HepG2 (cell line): Measurements from ENCODE around the gene CACNG7. TPM values are rescaled to one million over a fixed set of nuclear protein-coding genes. Genes with fewer than 3 reads are reported as not detected.

Source experiments
- ATF7 ChIP-seq, 2 experiments: fragments of 450-650 bp in 1 of 2; sonication (generic) in 1 of 2; formaldehyde crosslinking in 1 of 2; IDR thresholded peaks; 2 replicates each; pipeline versions ENCODE4 v1.4.0 to v1.6.1; 2016 to 2020; ENCODE audit warnings: antibody characterized with exemption in 1 of 2, mild to moderate bottlenecking in 1 of 2, missing genetic modification reagents in 1 of 2
- DNMT1 ChIP-seq: sonication (generic); formaldehyde crosslinking; IDR thresholded peaks from 2 replicates; pipeline ENCODE4 v1.5.1; 2020; ENCODE audit warnings: mild to moderate bottlenecking, missing genetic modification reagents
- GTF2F1 ChIP-seq: fragments of 150-350 bp; IDR thresholded peaks from 2 replicates; pipeline ENCODE4 v1.6.1; 2014; ENCODE audit warnings: low read length
- KAT2B ChIP-seq: fragments of 150-350 bp; IDR thresholded peaks from 2 replicates; pipeline ENCODE4 v1.6.1; 2014; ENCODE audit warnings: low read depth, low read length, borderline replicate concordance
- MATR3 ChIP-seq: sonication (generic); formaldehyde crosslinking; IDR thresholded peaks from 2 replicates; pipeline ENCODE4 v1.4.0; 2020; ENCODE audit warnings: missing genetic modification reagents
- MYPOP ChIP-seq: sonication (generic); formaldehyde crosslinking; IDR thresholded peaks from 2 replicates; pipeline ENCODE4 v1.8.1; 2023; ENCODE audit warnings: mild to moderate bottlenecking, moderate library complexity, missing genetic modification reagents
- NFKB2 ChIP-seq: sonication (generic); formaldehyde crosslinking; IDR thresholded peaks from 2 replicates; pipeline ENCODE4 v1.4.0; 2020; ENCODE audit warnings: missing genetic modification reagents, borderline replicate concordance
- NFKBIZ ChIP-seq: IDR thresholded peaks from 2 replicates; pipeline ENCODE4 v1.6.1; 2018; ENCODE audit warnings: missing genetic modification reagents, missing compliant biosample characterization
- PITX1 ChIP-seq: sonication (generic); formaldehyde crosslinking; IDR thresholded peaks from 2 replicates; pipeline ENCODE4 v1.5.1; 2020; ENCODE audit warnings: mild to moderate bottlenecking, missing genetic modification reagents
- PREB ChIP-seq: sonication (generic); formaldehyde crosslinking; IDR thresholded peaks from 2 replicates; pipeline ENCODE4 v1.4.0; 2020; ENCODE audit warnings: missing genetic modification reagents
- RFXANK ChIP-seq: IDR thresholded peaks from 2 replicates; pipeline ENCODE4 v1.6.1; 2016
- SNAPC5 ChIP-seq: sonication (generic); formaldehyde crosslinking; IDR thresholded peaks from 2 replicates; pipeline ENCODE4 v1.8.1; 2023; ENCODE audit warnings: mild to moderate bottlenecking, missing genetic modification reagents, borderline replicate concordance
- TEF ChIP-seq: sonication (generic); formaldehyde crosslinking; IDR thresholded peaks from 2 replicates; pipeline ENCODE4 v1.5.0; 2020; ENCODE audit warnings: missing genetic modification reagents
- ZNF329 ChIP-seq: sonication (generic); formaldehyde crosslinking; IDR thresholded peaks from 2 replicates; pipeline ENCODE4 v1.9.0; 2021; ENCODE audit warnings: low read depth, mild to moderate bottlenecking, missing genetic modification reagents
- ZNF574 ChIP-seq: sonication (generic); formaldehyde crosslinking; IDR thresholded peaks from 2 replicates; pipeline ENCODE4 v1.4.0; 2020; ENCODE audit warnings: missing genetic modification reagents
- ZNF577 ChIP-seq: sonication (generic); formaldehyde crosslinking; IDR thresholded peaks from 2 replicates; pipeline ENCODE4 v1.4.0; 2020; ENCODE audit warnings: mild to moderate bottlenecking, low read depth, missing genetic modification reagents, borderline replicate concordance
- ZNF605 ChIP-seq: sonication (generic); formaldehyde crosslinking; IDR thresholded peaks from 2 replicates; pipeline ENCODE4 v1.8.0; 2022; ENCODE audit warnings: mild to moderate bottlenecking, missing genetic modification reagents
- ZNF75D ChIP-seq: sonication (generic); formaldehyde crosslinking; IDR thresholded peaks from 2 replicates; pipeline ENCODE4 v1.8.1; 2023; ENCODE audit warnings: missing genetic modification reagents, mild to moderate bottlenecking, borderline replicate concordance
- ZNF839 ChIP-seq: sonication (generic); formaldehyde crosslinking; IDR thresholded peaks from 2 replicates; pipeline ENCODE4 v1.4.0; 2020; ENCODE audit warnings: missing genetic modification reagents, mild to moderate bottlenecking, borderline replicate concordance
- ZXDC ChIP-seq: sonication (generic); formaldehyde crosslinking; IDR thresholded peaks from 2 replicates; pipeline ENCODE4 v1.5.0; 2020; ENCODE audit warnings: mild to moderate bottlenecking, missing genetic modification reagents
- polyA plus RNA-seq, 8 experiments: library from polyadenylated mRNA; depleted of rRNA in 3 of 8; stranded (reverse) in 7 of 8; unstranded in 1 of 8; fragments of >200 nt; fragmentation: Illumina TruSeq in 4 of 8; extraction: Trizol in 4 of 8; gene quantifications; 2 replicates each; pipeline versions ENCODE4 v1.2.1 to v1.2.3, GENCODE V29; 2011 to 2016; ENCODE audit warnings: low read depth in 4 of 8, missing spikeins in 1 of 8, mixed read lengths in 1 of 8; ENCODE audit not compliant: insufficient read depth in 1 of 8
- total RNA-seq, 5 experiments: library from RNA; depleted of rRNA; stranded (reverse); fragments of >200 nt; fragmentation: Illumina TruSeq; extraction: Trizol; gene quantifications; 2 replicates each; pipeline ENCODE4 v1.2.3, GENCODE V29; 2016; ENCODE audit warnings: low read depth in 1 of 5

CACNG7 gene
- total and polyA plus RNA-seq, 2 of the 13 experiments (the other 11 are each of a cell fraction or from before 2014, with no cell fraction given) = not detected

GRCh38 chr19:53881482-53882390, 27.3 kb upstream of the CACNG7 start, which contains the start of gene PRKCG (continued):
- TF ChIP-seq ZNF577 (no peak), ZNF839 (CRISPR knock-in tag) (no peak), KAT2B (no peak), MATR3 (CRISPR knock-in tag) (no peak), ZXDC (CRISPR knock-in tag) (no peak), RFXANK (no peak), NFKB2 (CRISPR knock-in tag) (peak; percentile 54; the same call in 1 of the 2 replicates), PITX1 (CRISPR knock-in tag) (no peak), TEF (CRISPR knock-in tag) (no peak), ZNF605 (CRISPR knock-in tag) (no peak), ATF7 (IDR thresholded peaks at IDR 0.05) (no peak), ATF7 (CRISPR knock-in tag; IDR thresholded peaks at IDR 0.05) (no peak), NFKBIZ (CRISPR knock-in tag) (no peak), GTF2F1 (no peak), MYPOP (CRISPR knock-in tag) (no peak), ZNF574 (CRISPR knock-in tag) (peak; percentile 71), SNAPC5 (CRISPR knock-in tag) (no peak), PREB (CRISPR knock-in tag) (no peak), DNMT1 (CRISPR knock-in tag) (no peak), ZNF75D (CRISPR knock-in tag) (no peak), ZNF329 (CRISPR knock-in tag) (no peak)
